Skeletal muscle satellite cell (primary cell): ENCODE data around the gene ETFBKMT.
"Not testable (repeated sequence)": the region's sequence is repeated elsewhere in the genome, so short reads cannot be mapped to it uniquely, and the experiment has no call there.

ENCODE experiments used
- H3K27me3 ChIP-seq: 2 replicates; pipeline ENCODE4 v1.7.0; 2013; ENCODE audit warnings: low read length; ENCODE audit not compliant: control insufficient read depth, insufficient read depth
- H3K36me3 ChIP-seq: 2 replicates; pipeline ENCODE4 v1.7.0; 2013; ENCODE audit warnings: mild to moderate bottlenecking, control low read depth, low read length; ENCODE audit not compliant: insufficient read depth
- H3K4me1 ChIP-seq: 2 replicates; pipeline ENCODE4 v1.7.0; 2013; ENCODE audit warnings: low read length; ENCODE audit not compliant: control insufficient read depth, insufficient read depth
- H3K4me2 ChIP-seq: 2 replicates; pipeline ENCODE4 v1.7.0; 2013; ENCODE audit warnings: mild to moderate bottlenecking, low read length
- H3K4me3 ChIP-seq: 2 replicates; pipeline ENCODE4 v1.7.0; 2013; ENCODE audit warnings: low read length
- H3K9ac ChIP-seq: 2 replicates; pipeline ENCODE4 v1.7.0; 2013; ENCODE audit warnings: mild to moderate bottlenecking, low read depth, low read length, moderate library complexity
- H3K9me3 ChIP-seq: replicated peaks from 2 replicates; pipeline ENCODE4 v1.7.0; 2013; ENCODE audit warnings: mild to moderate bottlenecking, control low read depth, low read length

ETFBKMT gene

DNA sequence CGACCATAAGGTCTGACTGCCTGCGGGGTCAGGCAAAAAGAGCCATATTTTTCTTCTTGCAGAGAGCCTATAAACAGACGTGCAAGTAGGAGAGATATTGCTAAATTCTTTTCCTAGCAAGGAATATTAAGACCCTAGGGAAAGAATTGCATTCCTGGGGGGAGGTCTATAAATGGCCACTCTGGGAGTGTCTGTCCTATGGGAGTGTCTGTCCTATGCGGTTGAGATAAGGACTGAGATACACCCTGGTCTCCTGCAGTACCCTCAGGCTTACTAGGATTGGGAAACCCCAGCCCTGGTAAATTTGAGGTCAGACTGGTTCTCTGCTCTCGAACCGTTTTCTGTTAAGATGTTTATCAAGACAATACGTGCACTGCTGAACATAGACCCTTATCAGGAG, 48.6 kb downstream of the ETFBKMT start:
- H3K9me3 ChIP-seq, H3K4me2 ChIP-seq, H3K36me3 ChIP-seq, H3K4me1 ChIP-seq, H3K27me3 ChIP-seq, H3K4me3 ChIP-seq, H3K9ac ChIP-seq: not testable (repeated sequence)

DNA sequence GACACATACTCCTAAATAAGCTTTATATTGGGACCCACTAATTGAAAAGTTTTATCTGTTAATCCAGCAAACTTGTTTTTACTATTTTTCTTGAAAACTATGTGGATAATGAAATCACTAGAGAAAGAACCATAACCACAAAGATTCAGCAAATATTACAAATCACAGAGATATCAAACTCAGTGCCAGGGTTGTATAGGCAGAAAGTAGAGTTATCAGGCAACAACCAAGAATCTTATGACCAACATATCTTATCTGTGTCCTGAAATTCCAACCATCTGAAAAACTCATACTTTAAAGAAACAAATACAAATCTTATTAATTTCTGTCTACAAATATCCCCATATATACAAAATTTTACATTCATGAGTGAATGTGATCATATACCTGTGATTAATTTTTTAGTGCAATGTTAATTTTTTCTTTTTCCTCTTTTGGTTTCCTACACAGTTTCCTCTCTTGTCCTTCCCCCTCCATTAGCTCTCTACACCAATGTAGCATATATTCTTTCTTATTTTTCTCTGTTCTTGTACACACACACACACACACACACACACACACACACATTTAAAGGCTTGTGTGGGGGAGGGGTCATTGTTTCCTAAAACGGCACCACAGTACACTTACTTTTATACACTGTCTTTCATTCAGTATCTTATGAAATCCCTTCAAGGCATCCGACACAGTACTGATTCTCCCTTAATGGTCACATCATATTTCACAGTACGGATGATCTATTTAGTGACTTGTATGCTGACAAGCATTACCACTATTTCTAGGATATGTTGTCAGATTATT, 50.7 kb downstream of the ETFBKMT start:
- no peaks in the 10 kb centered on the region for H3K4me1 ChIP-seq
- no peak overlapping the region for H3K4me3 ChIP-seq
- H3K27me3 ChIP-seq = no peaks in the 10 kb centered on the region
- no peak overlapping the region for H3K4me2 ChIP-seq
- no peak overlapping the region for H3K9ac ChIP-seq
- H3K9me3 ChIP-seq = no peaks in the 10 kb centered on the region
- no peaks in the 10 kb centered on the region for H3K36me3 ChIP-seq

DNA sequence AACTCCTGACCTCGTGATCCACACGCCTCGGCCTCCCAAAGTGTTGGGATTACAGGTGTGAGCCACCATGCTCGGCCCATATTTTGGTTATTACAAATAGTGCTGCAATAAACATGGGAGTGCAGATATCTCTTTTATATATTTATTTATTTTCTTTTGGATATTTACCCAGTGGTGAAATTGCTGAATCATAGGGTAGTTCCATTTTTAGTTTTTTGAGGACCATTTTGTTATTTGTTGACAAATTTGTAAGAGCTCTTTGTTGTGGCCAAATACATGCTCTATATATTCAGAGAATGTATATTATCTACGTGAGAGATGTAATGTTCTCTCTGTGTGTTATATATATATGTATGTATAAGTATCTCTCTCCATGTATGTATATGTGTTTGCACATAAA, 53.4 kb downstream of the ETFBKMT start:
- Histone ChIP-seq H3K36me3 (no peaks in the 10 kb centered on the region), H3K4me1 (no peaks in the 10 kb centered on the region), H3K4me3 (no peak overlapping the region), H3K4me2 (no peak overlapping the region), H3K9ac (no peak overlapping the region), H3K27me3 (no peaks in the 10 kb centered on the region), H3K9me3 (no peaks in the 10 kb centered on the region)

DNA sequence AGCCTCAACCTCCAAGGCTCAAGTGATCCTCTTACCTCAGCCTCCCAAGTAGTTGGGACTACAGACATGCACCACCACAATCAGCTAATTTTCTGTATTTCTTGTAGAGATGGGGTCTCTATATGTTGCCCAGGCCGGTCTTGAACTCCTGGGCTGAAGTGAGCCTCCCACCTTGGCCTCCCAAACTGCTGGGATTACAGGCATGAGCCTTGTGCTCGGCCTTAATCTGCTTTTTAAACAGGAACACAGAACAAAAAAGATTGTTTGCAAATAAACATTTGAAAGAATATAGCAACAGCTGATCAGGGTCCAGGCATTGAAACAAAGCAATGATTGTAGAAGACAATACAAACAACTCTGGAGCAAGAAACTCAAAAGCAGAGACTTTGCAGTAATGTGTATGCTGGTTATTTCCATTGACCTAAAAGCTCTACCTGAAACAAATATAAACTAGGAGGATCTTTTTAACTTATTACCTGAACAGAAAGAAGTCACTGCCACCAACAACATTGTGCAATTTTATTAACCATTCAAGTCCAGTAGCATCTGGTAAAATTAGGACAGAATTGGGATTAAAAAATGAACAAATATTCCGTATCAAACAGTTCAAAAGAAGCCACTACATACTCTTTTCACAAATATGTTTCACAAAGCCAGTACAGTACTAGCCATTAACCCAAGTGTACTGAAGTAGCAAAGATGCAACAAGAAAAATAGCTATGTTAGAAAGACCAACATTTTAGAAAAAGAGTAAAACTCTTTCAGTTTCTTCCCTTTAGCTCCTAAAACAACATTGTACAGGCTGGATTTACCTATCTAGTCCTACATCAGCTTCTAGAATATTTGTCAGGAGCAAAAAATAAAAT, 55.2 kb downstream of the ETFBKMT start:
- no peak overlapping the region for H3K4me2 ChIP-seq
- no peaks in the 10 kb centered on the region for H3K36me3 ChIP-seq
- H3K4me1 ChIP-seq = no peaks in the 10 kb centered on the region
- H3K4me3 ChIP-seq = no peak overlapping the region
- no peak overlapping the region for H3K9ac ChIP-seq
- no peaks in the 10 kb centered on the region for H3K9me3 ChIP-seq
- H3K27me3 ChIP-seq = no peaks in the 10 kb centered on the region

DNA sequence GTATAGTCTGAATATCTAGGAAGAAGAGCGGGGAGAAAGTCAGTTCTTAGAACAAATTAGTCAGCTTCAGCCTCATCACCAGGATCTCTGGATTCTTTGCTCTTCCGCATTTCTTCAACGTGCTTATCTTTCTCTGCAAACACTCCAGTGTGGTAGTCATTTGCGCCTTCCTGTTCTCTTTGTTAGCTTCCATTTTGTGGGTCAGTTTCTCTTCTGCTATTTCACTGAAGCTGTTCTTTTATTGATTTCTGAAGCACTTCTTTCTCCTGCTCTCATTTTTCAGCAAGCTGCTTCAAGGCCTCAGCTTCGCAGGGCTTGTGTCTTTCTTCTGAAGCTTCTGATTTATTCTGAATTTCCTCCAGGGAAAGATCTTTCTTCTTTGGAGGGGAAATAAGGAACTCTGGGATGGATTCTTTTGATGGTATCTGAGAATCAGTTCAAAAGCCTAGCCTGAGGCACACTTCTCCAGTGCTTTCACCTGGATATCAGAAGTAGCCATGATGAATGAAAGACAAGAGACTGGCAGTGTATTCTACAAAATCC, 55.9 kb downstream of the ETFBKMT start:
- Histone ChIP-seq H3K36me3 (no peaks in the 10 kb centered on the region), H3K4me1 (no peaks in the 10 kb centered on the region), H3K9me3 (no peaks in the 10 kb centered on the region), H3K27me3 (no peaks in the 10 kb centered on the region), H3K9ac (no peak overlapping the region), H3K4me3 (no peak overlapping the region), H3K4me2 (no peak overlapping the region)

DNA sequence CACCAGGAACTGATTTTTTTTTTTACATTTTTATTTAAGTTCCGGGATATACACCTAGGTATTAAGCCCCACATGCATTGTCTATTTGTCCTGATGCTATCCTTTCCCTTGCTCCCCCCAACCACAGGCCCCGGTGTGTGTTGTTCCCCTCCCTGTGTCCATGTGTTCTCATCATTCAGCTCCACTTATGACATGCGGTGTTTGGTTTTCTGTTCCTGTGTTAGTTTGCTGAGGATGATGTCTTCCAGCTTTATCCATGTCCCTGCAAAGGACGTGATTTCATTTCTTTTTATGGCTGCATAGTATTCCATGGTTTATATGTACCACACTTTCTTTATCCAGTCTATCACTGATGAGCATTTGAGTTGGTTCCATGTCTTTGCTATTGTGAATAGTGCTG, 57.5 kb downstream of the ETFBKMT start:
- H3K4me3 ChIP-seq = not testable (repeated sequence)

DNA sequence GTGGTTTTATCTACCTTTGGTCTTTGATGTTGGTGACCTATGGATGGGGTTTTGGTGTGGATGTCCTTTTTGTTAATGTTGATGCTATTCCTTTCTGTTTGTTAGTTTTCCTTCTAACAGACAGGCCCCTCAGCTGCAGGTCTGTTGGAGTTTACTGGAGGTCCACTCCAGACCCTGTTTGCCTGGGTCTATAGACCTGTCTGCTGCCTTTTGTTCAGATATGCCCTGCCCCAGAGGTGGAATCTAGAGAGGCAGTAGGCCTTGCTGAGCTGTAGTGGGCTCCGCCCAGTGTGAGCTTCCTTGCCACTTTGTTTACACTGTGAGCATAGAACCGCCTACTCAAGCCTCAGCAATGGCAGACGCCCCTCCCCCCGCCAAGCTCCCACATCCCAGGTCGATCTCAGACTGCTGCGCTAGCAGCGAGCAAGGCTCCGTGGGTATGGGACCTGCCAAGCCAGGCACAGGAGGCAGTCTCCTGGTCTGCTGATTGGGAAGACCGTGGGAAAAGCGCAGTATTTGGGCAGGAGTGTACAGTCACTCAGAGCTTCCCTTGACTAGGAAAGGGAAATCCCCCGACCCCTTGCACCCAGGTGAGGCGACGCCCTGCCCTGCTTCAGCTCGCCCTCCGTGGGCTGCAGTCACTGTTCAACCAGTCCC, 59.2 kb downstream of the ETFBKMT start:
- not testable (repeated sequence) for H3K9ac ChIP-seq, H3K4me2 ChIP-seq, H3K4me1 ChIP-seq, H3K9me3 ChIP-seq, H3K27me3 ChIP-seq, H3K36me3 ChIP-seq, H3K4me3 ChIP-seq

More for the DNA sequence above, 57.5 kb downstream of the ETFBKMT start:
- not testable (repeated sequence) for H3K4me1 ChIP-seq, H3K4me2 ChIP-seq, H3K36me3 ChIP-seq, H3K9me3 ChIP-seq, H3K9ac ChIP-seq, H3K27me3 ChIP-seq

DNA sequence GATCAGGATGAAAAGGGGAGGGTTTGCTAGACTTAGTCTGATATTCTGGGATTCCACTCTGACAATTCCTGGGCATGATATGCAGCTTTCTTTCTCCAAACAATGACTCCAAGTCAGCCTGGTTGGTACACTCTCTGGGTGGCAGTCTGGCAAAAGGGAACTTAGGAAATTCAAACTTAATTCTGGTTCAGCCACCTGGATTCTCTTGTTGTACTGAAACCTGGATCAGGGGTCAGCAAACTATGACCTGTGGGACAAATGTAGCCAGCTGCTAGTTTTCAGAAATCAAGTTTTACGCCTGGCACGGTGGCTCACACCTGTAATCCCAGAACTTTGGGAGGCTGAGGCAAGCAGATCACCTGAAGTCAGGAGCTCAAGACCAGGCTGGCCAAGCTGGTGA, 63.1 kb downstream of the ETFBKMT start:
- Histone ChIP-seq H3K27me3 (no peaks in the 10 kb centered on the region), H3K4me2 (no peak overlapping the region), H3K36me3 (no peaks in the 10 kb centered on the region), H3K4me1 (no peaks in the 10 kb centered on the region), H3K9ac (no peak overlapping the region), H3K4me3 (no peak overlapping the region), H3K9me3 (no peaks in the 10 kb centered on the region)
